Measurements from ENCODE around the gene IRF8. TPM values are rescaled to one million over a fixed set of nuclear protein-coding genes. Genes with fewer than 3 reads are reported as not detected.
"Not testable (repeated sequence)": the region's sequence is repeated elsewhere in the genome, so short reads cannot be mapped to it uniquely, and the experiment has no call there.

IRF8 gene
- total RNA-seq = 100 to 1,000 TPM; 230 to 234 TPM

DNA sequence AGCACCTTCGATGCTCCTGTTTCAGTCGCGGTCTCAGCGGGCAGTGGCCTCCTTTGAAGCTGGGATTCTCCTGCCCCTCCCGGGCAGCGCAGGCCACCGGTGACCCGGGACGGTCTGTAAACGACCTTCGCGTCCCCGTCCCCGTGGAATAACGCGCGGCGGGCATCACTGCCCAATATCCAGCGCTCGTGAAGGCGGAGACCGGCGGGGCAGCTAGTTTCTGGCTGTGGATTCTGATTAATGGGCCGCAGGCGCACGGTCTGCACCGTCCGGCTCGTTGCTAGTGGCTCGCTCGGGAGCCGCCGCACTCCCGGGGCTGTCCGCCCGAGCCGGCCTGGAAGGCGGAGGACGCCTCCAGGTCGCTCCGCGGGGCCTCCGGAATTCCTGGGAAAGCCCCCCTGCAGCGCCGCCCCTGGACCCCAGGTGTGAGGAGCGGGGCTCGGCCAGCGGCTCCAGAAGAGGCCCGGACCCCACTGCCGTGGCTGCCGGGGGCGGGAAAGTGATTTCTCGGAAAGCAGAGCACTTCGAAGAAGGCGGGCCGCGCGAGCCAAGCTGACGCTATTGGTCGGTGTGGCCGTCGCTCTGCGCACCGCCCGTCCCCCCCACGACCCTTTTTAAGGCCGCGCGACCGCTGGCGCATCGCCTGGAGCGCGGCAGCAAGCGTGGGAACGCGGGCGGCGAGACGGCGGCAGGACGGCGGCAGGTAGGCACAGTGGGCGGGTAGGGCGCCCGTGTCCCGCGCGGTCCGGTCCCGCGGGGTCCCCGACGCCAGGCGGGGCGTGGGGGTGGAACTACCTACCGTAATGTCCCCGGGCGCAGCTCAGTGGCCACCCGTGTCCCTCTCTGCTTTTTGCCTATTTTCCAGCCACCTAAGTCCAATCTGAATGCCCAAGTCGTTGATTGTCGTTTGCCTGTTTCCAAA, at the start of gene IRF8:
Gene IRF8 (plus strand): TSS at position 642 of the 922 bp plus-strand sequence. CDS start 3,854 bp downstream, outside the sequence.
- Mint-ChIP-seq H3K27me3 (no peaks in the 10 kb centered on the region), H3K36me3 (peaks cover 46% of the 10 kb centered on the region), H3K4me1 (peaks cover 43% of the 10 kb centered on the region), H3K27ac (peak within 1 kb of the TSS; percentile 92), H3K4me3 (peak within 1 kb of the TSS; percentile 89), H3K9me3 (no peaks in the 10 kb centered on the region)
- peak; percentile 91 for DNase-seq

DNA sequence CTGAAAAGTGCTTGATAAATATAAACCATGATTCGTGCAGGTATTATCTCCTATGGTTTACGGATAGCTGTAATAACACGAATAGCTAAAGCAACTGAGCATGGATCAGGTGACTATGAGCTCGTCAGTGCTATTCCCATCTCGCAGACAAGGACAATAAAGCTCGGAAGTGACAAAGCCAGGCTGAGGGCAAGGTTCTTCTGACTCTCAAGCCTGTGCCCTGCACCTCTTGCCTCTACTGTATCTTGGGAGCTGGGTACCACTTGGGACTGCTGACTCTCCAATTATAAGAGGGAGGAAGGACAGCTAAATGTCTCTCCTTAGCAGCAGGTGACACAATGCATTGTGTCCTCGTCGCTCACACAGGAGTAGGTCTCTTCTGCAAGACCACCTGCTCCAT, 49.6 kb upstream of the IRF8 start:
- Mint-ChIP-seq H3K4me1 (peaks cover 12% of the 10 kb centered on the region), H3K27me3 (peaks cover 23% of the 10 kb centered on the region), H3K36me3 (no peaks in the 10 kb centered on the region), H3K9me3 (no peaks in the 10 kb centered on the region), H3K27ac (no peak overlapping the region), H3K4me3 (no peak overlapping the region)
- DNase-seq = no peak

- no peak for DNase-seq
- H3K27ac Mint-ChIP-seq = no peak overlapping the region
- peaks cover 16% of the 10 kb centered on the region for H3K27me3 Mint-ChIP-seq
- H3K36me3 Mint-ChIP-seq = no peaks in the 10 kb centered on the region
- H3K4me1 Mint-ChIP-seq = peaks cover 5% of the 10 kb centered on the region
- H3K9me3 Mint-ChIP-seq = no peaks in the 10 kb centered on the region
- no peak overlapping the region for H3K4me3 Mint-ChIP-seq
These were observed 48.5 kb upstream of the IRF8 start for GRCh38 chr16:85850344-85850880.

- Mint-ChIP-seq H3K4me3 (no peak overlapping the region), H3K9me3 (peaks cover 3% of the 10 kb centered on the region), H3K27ac (no peak overlapping the region), H3K4me1 (peaks cover 8% of the 10 kb centered on the region), H3K27me3 (peaks cover 15% of the 10 kb centered on the region), H3K36me3 (peaks cover 2% of the 10 kb centered on the region)
- DNase-seq = no peak
These were observed 47.8 kb upstream of the IRF8 start for GRCh38 chr16:85851034-85851785.

- H3K27me3 Mint-ChIP-seq = peaks cover 4% of the 10 kb centered on the region
- DNase-seq = no peak
- H3K9me3 Mint-ChIP-seq = peaks cover 3% of the 10 kb centered on the region
- no peak overlapping the region for H3K4me3 Mint-ChIP-seq
- peaks cover 13% of the 10 kb centered on the region for H3K4me1 Mint-ChIP-seq
- H3K27ac Mint-ChIP-seq = no peak overlapping the region
- peaks cover 2% of the 10 kb centered on the region for H3K36me3 Mint-ChIP-seq
These were observed 45.1 kb upstream of the IRF8 start for GRCh38 chr16:85853547-85854545.

DNA sequence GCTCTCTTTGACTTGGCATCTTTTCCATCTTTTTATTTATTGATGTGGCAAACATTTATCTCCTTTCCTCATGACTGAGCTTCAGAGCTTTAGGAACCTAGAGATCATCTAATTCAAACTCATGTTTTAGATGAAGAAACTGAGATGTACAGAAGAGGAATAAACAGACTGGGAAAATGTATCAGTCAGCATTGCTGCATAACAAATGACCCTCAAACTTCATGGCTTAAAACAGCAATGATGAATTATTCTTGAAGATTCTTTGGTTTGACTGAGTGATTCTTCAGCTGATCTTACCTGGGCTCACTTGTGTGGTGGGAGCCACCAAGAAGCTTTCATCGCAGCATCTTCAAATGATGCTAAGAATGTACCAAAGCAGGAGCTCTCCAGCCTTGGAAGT, 44.0 kb upstream of the IRF8 start:
- Mint-ChIP-seq H3K27ac (no peak overlapping the region), H3K4me1 (peaks cover 20% of the 10 kb centered on the region), H3K9me3 (peaks cover 3% of the 10 kb centered on the region), H3K36me3 (peaks cover 2% of the 10 kb centered on the region), H3K27me3 (no peaks in the 10 kb centered on the region), H3K4me3 (no peak overlapping the region)
- no peak for DNase-seq

GRCh38 chr16:85856079-85856478, 42.9 kb upstream of the IRF8 start:
- H3K36me3 Mint-ChIP-seq = peaks cover 2% of the 10 kb centered on the region
- peaks cover 22% of the 10 kb centered on the region for H3K4me1 Mint-ChIP-seq

DNA sequence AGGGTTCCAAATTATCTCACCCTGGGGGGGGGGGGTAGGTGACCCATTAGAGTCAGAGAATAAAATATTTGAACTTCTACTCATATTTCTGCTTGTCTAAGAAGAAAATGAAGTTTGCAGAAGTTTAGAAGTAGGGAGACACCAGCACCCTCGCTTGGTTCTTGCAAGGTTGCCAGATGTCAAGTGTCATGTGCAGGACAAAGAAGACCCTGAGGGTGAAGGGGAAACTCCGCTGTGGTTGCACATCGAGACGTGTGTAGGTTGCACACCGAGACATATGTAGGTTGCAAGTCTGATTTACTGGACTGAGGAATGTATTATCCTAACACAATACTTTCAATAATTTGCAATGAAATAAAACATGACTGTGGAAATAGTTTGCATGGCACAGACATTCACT, 42.4 kb upstream of the IRF8 start:
- peaks cover 2% of the 10 kb centered on the region for H3K36me3 Mint-ChIP-seq
- H3K4me1 Mint-ChIP-seq = peaks cover 22% of the 10 kb centered on the region
- H3K27me3 Mint-ChIP-seq = no peaks in the 10 kb centered on the region
- DNase-seq = no peak
- H3K4me3 Mint-ChIP-seq = no peak overlapping the region
- no peak overlapping the region for H3K27ac Mint-ChIP-seq
- peaks cover 3% of the 10 kb centered on the region for H3K9me3 Mint-ChIP-seq

More at GRCh38 chr16:85856079-85856478, 42.9 kb upstream of the IRF8 start:
- no peaks in the 10 kb centered on the region for H3K27me3 Mint-ChIP-seq
- no peak for DNase-seq
- peaks cover 3% of the 10 kb centered on the region for H3K9me3 Mint-ChIP-seq
- H3K4me3 Mint-ChIP-seq = no peak overlapping the region
- H3K27ac Mint-ChIP-seq = no peak overlapping the region

DNA sequence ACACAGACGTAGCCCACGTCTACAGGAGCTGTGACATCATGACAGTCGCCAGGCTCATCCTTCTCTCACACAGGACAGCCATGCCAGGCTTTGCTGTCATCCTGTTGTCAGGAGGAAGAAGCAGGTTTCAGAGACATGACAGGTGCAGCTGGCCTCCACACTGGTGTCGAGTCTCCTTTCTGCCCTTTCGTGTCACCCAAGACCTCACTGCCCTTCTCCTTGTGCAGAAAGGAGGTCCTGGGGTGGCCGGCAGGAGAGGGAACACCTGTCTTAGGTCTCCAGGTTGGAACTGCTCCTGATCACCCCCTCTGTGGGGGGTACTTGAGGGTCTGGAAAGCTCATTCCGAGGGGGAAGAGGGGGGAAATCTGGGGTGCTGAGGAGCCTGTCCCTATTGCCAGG, 41.6 kb upstream of the IRF8 start:
- peaks cover 22% of the 10 kb centered on the region for H3K4me1 Mint-ChIP-seq
- no peak overlapping the region for H3K4me3 Mint-ChIP-seq
- no peaks in the 10 kb centered on the region for H3K27me3 Mint-ChIP-seq
- H3K36me3 Mint-ChIP-seq = peaks cover 2% of the 10 kb centered on the region
- H3K9me3 Mint-ChIP-seq = peaks cover 3% of the 10 kb centered on the region
- H3K27ac Mint-ChIP-seq = no peak overlapping the region
- no peak for DNase-seq

DNA sequence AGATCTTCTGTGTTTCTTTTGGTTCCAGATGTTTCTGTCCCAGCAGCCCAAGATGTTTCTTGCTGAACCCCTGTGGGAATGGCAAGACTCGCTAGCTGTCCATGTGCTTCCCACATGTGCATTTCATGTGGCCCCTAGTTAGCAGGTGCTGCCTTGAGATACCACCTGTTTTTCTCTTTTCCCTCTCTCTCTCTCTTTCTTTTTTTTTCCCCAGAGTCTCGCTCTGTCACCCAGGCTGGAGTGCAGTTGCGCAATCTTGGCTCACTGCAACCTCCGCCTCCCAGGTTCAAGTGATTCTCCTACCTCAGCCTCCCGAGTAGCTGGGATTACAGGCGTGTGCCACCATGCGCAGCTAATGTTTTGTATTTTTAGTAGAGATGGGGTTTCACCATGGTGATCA, 40.4 kb upstream of the IRF8 start:
- not testable (repeated sequence) for H3K27me3 Mint-ChIP-seq

GRCh38 chr16:85858984-85859817, 39.8 kb upstream of the IRF8 start:
- peaks cover 22% of the 10 kb centered on the region for H3K4me1 Mint-ChIP-seq
- peaks cover 2% of the 10 kb centered on the region for H3K36me3 Mint-ChIP-seq
- no peak overlapping the region for H3K27ac Mint-ChIP-seq
- H3K27me3 Mint-ChIP-seq = no peaks in the 10 kb centered on the region
- H3K4me3 Mint-ChIP-seq = no peak overlapping the region
- DNase-seq = no peak
- peaks cover 6% of the 10 kb centered on the region for H3K9me3 Mint-ChIP-seq

More for the DNA sequence above, 40.4 kb upstream of the IRF8 start:
- not testable (repeated sequence) for H3K4me3 Mint-ChIP-seq, DNase-seq, H3K9me3 Mint-ChIP-seq, H3K27ac Mint-ChIP-seq, H3K36me3 Mint-ChIP-seq
- peaks cover 22% of the 10 kb centered on the region for H3K4me1 Mint-ChIP-seq

- peaks cover 8% of the 10 kb centered on the region for H3K9me3 Mint-ChIP-seq
- peaks cover 22% of the 10 kb centered on the region for H3K4me1 Mint-ChIP-seq
- no peak overlapping the region for H3K27ac Mint-ChIP-seq
- no peak for DNase-seq
- no peak overlapping the region for H3K4me3 Mint-ChIP-seq
- no peaks in the 10 kb centered on the region for H3K27me3 Mint-ChIP-seq
- peaks cover 2% of the 10 kb centered on the region for H3K36me3 Mint-ChIP-seq
These were observed 39.2 kb upstream of the IRF8 start for GRCh38 chr16:85859818-85860125.

DNA sequence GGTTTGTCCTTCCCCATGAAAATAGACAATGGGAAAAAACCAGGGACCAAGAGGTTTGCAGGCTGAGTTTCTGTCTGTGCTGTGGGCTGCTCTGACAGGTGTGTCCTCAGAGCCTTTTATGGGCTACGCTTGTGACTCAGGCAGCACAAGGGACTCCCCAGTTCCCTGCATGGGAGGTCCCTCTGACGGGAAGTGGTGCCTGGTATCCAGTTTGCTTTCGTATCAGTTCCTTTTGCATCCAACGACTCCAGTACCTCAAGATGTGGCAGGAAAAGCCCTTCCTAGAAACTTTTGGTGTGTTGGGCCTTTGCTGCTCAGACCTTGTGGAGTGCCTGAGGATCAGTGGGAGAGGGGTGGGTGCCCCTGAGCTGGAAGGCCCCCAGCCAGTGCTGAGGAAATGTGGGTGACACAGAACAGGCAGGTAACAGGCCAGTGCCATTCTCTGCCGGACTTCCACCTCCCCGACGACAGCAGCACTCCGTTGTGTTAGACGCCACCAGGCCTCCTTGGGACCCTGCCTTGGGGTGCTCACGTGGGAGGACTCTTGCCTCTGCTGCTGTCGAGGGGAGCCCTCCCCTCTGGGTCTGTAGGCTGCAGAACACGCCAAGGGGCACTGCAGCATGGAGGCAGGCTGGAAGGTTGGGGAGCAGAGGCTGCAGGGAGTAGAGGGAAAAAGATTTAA, 38.4 kb upstream of the IRF8 start:
- H3K27me3 Mint-ChIP-seq = no peaks in the 10 kb centered on the region
- H3K27ac Mint-ChIP-seq = no peak overlapping the region
- H3K4me1 Mint-ChIP-seq = peaks cover 22% of the 10 kb centered on the region
- H3K4me3 Mint-ChIP-seq = no peak overlapping the region
- no peak for DNase-seq
- peaks cover 9% of the 10 kb centered on the region for H3K9me3 Mint-ChIP-seq
- H3K36me3 Mint-ChIP-seq = peaks cover 2% of the 10 kb centered on the region

Data from activated naive CD8-positive, alpha-beta T cell treated with anti-CD3 and anti-CD28 coated beads for 36 hours (primary cell).